ENCODE results near the gene IL1RAPL1. TPM values are rescaled to one million over a fixed set of nuclear protein-coding genes. Genes with fewer than 3 reads are reported as not detected.

The IL1RAPL1 gene
- total RNA-seq, 4 donors from 2014 or later: 0.16 to 0.46 TPM; not detected in 2

DNA sequence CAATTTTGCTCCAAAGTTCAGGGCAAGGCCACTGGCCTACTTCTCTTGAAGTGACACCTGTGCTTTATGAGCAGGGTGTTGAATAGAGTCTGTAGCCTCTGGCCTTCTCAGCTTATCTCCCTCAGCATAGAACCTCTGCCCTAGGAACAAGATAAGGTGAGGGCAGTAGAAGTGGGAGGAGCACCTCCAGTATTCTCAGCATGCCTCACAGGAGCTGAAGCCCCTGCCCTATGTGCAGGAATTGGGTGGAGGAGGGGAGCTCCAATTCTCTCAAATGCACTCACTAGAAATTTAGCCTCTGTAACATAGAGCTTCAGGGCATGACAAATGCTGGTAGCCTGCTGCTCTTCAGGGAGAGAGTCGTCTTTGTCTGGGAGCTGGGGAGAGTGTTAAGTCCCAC, 479.3 kb downstream of the IL1RAPL1 start:
- H3K27me3 ChIP-seq: no peaks in the 10 kb centered on the region
- DNase-seq: no peak
- H3K4me1 ChIP-seq: no peaks in the 10 kb centered on the region
- in situ Hi-C loops (cut with MboI; ENCODE audit: low sequenced_read_pairs in 4 of 4): no loop called here
- H3K4me3 ChIP-seq: no peak overlapping the region
- H3K9me3 ChIP-seq: no peaks in the 10 kb centered on the region
- H3K27ac ChIP-seq: no peak overlapping the region
- intact Hi-C loops (cut with DNase I; ENCODE audit: low total_unique reads): no loop called here
- no peak for ATAC-seq
- H3K36me3 ChIP-seq: no peaks in the 10 kb centered on the region
- no peak for TF ChIP-seq POLR2A (IDR thresholded peaks at IDR 0.05)
- TF ChIP-seq, protein P1, sequence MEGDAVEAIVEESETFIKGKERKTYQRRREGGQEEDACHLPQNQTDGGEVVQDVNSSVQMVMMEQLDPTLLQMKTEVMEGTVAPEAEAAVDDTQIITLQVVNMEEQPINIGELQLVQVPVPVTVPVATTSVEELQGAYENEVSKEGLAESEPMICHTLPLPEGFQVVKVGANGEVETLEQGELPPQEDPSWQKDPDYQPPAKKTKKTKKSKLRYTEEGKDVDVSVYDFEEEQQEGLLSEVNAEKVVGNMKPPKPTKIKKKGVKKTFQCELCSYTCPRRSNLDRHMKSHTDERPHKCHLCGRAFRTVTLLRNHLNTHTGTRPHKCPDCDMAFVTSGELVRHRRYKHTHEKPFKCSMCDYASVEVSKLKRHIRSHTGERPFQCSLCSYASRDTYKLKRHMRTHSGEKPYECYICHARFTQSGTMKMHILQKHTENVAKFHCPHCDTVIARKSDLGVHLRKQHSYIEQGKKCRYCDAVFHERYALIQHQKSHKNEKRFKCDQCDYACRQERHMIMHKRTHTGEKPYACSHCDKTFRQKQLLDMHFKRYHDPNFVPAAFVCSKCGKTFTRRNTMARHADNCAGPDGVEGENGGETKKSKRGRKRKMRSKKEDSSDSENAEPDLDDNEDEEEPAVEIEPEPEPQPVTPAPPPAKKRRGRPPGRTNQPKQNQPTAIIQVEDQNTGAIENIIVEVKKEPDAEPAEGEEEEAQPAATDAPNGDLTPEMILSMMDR (IDR thresholded peaks at IDR 0.05 in 4 of 5, conservative IDR thresholded peaks at IDR 0.05 in 1 of 5): no peak

DNA sequence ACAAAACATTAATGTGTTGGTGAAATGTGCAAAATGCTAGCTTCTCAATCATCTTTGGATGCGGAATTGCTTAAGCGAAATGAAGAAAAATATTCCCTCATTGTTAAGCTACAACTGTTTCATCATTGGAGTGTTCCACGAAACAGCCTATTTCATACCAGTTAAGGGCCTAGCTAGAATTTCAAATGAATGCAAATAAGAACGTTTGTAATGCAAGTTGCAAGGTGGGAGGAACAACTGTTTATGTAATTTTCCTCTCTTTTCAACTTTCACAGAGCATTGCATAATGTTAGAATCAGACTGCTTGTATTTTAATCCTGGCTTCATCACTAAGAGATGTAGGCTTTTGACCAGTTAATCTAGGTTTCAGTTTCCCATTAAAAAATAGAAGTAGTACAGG, 480.1 kb downstream of the IL1RAPL1 start:
- in situ Hi-C loops (cut with MboI; ENCODE audit: low sequenced_read_pairs in 4 of 4): no loop called here
- no peaks in the 10 kb centered on the region for H3K36me3 ChIP-seq

GRCh38 chrX:29071525-29072320, 484.5 kb downstream of the IL1RAPL1 start:
- in situ Hi-C loops (cut with MboI; ENCODE audit: low sequenced_read_pairs in 4 of 4) (no loop called here), intact Hi-C loops (cut with DNase I; ENCODE audit: low total_unique reads) (no loop called here)

More for the DNA sequence above, 480.1 kb downstream of the IL1RAPL1 start:
- no peak for TF ChIP-seq POLR2A (IDR thresholded peaks at IDR 0.05)
- TF ChIP-seq, protein P1 (IDR thresholded peaks at IDR 0.05 in 4 of 5, conservative IDR thresholded peaks at IDR 0.05 in 1 of 5): no peak
- intact Hi-C loops (cut with DNase I; ENCODE audit: low total_unique reads): no loop called here
- Histone ChIP-seq H3K4me1 (no peaks in the 10 kb centered on the region), H3K27ac (no peak overlapping the region), H3K27me3 (no peaks in the 10 kb centered on the region), H3K4me3 (no peak overlapping the region), H3K9me3 (no peaks in the 10 kb centered on the region)
- DNase-seq: no peak
- ATAC-seq: no peak

DNA sequence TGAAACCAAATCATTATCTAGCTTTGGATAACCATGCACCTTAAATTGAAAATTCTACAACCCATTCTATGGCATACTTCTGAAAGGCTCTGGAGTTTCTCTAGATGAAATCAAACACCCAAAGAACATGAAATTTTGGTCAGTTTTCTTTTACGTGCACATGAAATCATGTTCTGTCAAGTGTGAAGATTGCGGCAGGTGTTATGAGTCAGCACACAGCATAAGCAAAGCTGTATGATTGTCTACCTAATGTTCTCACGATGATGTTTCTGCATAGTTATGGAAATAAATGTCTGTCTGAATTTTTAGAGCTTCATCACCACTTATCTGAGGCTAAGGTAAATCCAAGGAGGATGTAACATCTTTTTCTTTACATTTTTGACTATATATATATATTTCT, 495.3 kb downstream of the IL1RAPL1 start:
- Histone ChIP-seq H3K27ac (no peak overlapping the region), H3K36me3 (no peaks in the 10 kb centered on the region), H3K9me3 (no peaks in the 10 kb centered on the region), H3K4me1 (no peaks in the 10 kb centered on the region), H3K4me3 (no peak overlapping the region), H3K27me3 (no peaks in the 10 kb centered on the region)
- TF ChIP-seq, protein P1 (IDR thresholded peaks at IDR 0.05 in 4 of 5, conservative IDR thresholded peaks at IDR 0.05 in 1 of 5): no peak
- no peak for TF ChIP-seq POLR2A (IDR thresholded peaks at IDR 0.05)
- no peak for DNase-seq
- in situ Hi-C loops (cut with MboI; ENCODE audit: low sequenced_read_pairs in 4 of 4) (no loop called here), intact Hi-C loops (cut with DNase I; ENCODE audit: low total_unique reads) (no loop called here)
- no peak for ATAC-seq

More at GRCh38 chrX:29071525-29072320, 484.5 kb downstream of the IL1RAPL1 start:
- no peak for DNase-seq
- TF ChIP-seq POLR2A (IDR thresholded peaks at IDR 0.05): no peak
- TF ChIP-seq, protein P1 (IDR thresholded peaks at IDR 0.05 in 4 of 5, conservative IDR thresholded peaks at IDR 0.05 in 1 of 5): no peak
- ATAC-seq: no peak
- Histone ChIP-seq H3K9me3 (no peaks in the 10 kb centered on the region), H3K27me3 (no peaks in the 10 kb centered on the region), H3K36me3 (no peaks in the 10 kb centered on the region), H3K4me1 (no peaks in the 10 kb centered on the region), H3K4me3 (no peak overlapping the region), H3K27ac (no peak overlapping the region)

All from gastrocnemius medialis (tissue), 4 donors.